Liver (tissue), 9 donors: ENCODE results near the gene ATG14. TPM values are rescaled to one million over a fixed set of nuclear protein-coding genes. Genes with fewer than 3 reads are reported as not detected.
"Not testable (repeated sequence)": the region's sequence is repeated elsewhere in the genome, so short reads cannot be mapped to it uniquely, and the experiment has no call there.

Experiments used
- DNase-seq: peaks from one replicate; pipeline ENCODE4 v3.0.0-alpha.2; 2017; ENCODE audit warnings: low spot score
- H3K27ac ChIP-seq, 2 donors: one replicate each; pipeline ENCODE4 v1.7.0; 2013; ENCODE audit warnings: inconsistent platforms in 2 of 2, low read length in 2 of 2, control low read depth in 1 of 2, low read depth in 1 of 2, mild to moderate bottlenecking in 1 of 2
- H3K27me3 ChIP-seq, 4 donors: one replicate each; pipeline versions ENCODE4 v1.6.1 to v1.7.0; 2013; ENCODE audit warnings: low read length in 3 of 4, inconsistent platforms in 1 of 4, mild to moderate bottlenecking in 1 of 4, moderate library complexity in 1 of 4; ENCODE audit not compliant: control insufficient read depth in 4 of 4, insufficient read depth in 4 of 4
- H3K36me3 ChIP-seq, 4 donors: one replicate each; pipeline versions ENCODE4 v1.6.1 to v1.7.0; 2013; ENCODE audit warnings: low read length in 3 of 4, mild to moderate bottlenecking in 3 of 4, low read depth in 1 of 4, moderate library complexity in 1 of 4; ENCODE audit not compliant: control insufficient read depth in 4 of 4, insufficient read depth in 3 of 4
- H3K4me1 ChIP-seq, 4 donors: one replicate each; pipeline versions ENCODE4 v1.6.1 to v1.7.0; 2013; ENCODE audit warnings: low read length in 3 of 4, mild to moderate bottlenecking in 3 of 4, moderate library complexity in 1 of 4; ENCODE audit not compliant: control insufficient read depth in 4 of 4, insufficient read depth in 4 of 4
- H3K4me3 ChIP-seq, 3 donors: one replicate each; pipeline versions ENCODE4 v1.6.1 to v1.7.0; 2013; ENCODE audit warnings: low read length in 3 of 3, control low read depth in 1 of 3, low read depth in 1 of 3, mild to moderate bottlenecking in 1 of 3
- H3K9ac ChIP-seq, 2 donors: one replicate each; pipeline ENCODE4 v1.7.0; 2013; ENCODE audit warnings: low read length in 2 of 2, mild to moderate bottlenecking in 2 of 2, moderate library complexity in 2 of 2, control low read depth in 1 of 2, low read depth in 1 of 2
- H3K9me3 ChIP-seq, 4 donors: one replicate each; pipeline versions ENCODE4 v1.6.1 to v1.7.0; 2013; ENCODE audit warnings: low read length in 3 of 4; ENCODE audit not compliant: control insufficient read depth in 4 of 4
- CTCF ChIP-seq: fragments of 150-350 bp; IDR thresholded peaks from 2 replicates; pipeline ENCODE4 v1.5.1; 2017; ENCODE audit warnings: improper control_type of control experiment, low read depth, low read length; ENCODE audit not compliant: missing input control
- EGR1 ChIP-seq, 2 donors: IDR thresholded peaks; 2 replicates each; pipeline ENCODE4 v1.6.1; 2016 to 2018; ENCODE audit warnings: antibody characterized with exemption in 2 of 2, low read depth in 2 of 2
- FOXA1 ChIP-seq: IDR thresholded peaks from 2 replicates; pipeline ENCODE4 v1.6.1; 2016; ENCODE audit warnings: antibody characterized with exemption
- GABPA ChIP-seq, 2 donors: IDR thresholded peaks in 1 of 2; conservative IDR thresholded peaks in 1 of 2; 2 replicates each; pipeline ENCODE4 v1.6.1; 2016; ENCODE audit warnings: antibody characterized with exemption in 2 of 2, mild to moderate bottlenecking in 1 of 2, moderate library complexity in 1 of 2
- HNF4A ChIP-seq, 2 donors: conservative IDR thresholded peaks; 2 replicates each; pipeline ENCODE4 v1.6.1; 2016; ENCODE audit warnings: antibody characterized with exemption in 2 of 2, mild to moderate bottlenecking in 2 of 2
- JUND ChIP-seq, 2 donors: IDR thresholded peaks; 2 replicates each; pipeline ENCODE4 v1.6.1; 2016; ENCODE audit warnings: antibody characterized with exemption in 2 of 2
- RAD21 ChIP-seq, 2 donors: IDR thresholded peaks; 2 replicates each; pipeline ENCODE4 v1.6.1; 2016; ENCODE audit warnings: antibody characterized with exemption in 2 of 2, mild to moderate bottlenecking in 2 of 2
- REST ChIP-seq: IDR thresholded peaks from 2 replicates; pipeline ENCODE4 v1.6.1; 2016; ENCODE audit warnings: antibody characterized with exemption, mild to moderate bottlenecking
- RXRA ChIP-seq, 2 donors: IDR thresholded peaks; 2 replicates each; pipeline ENCODE4 v1.6.1; 2017 to 2018; ENCODE audit warnings: antibody characterized with exemption in 2 of 2, mild to moderate bottlenecking in 1 of 2
- SP1 ChIP-seq: IDR thresholded peaks from 2 replicates; pipeline ENCODE4 v1.6.1; 2018; ENCODE audit warnings: antibody characterized with exemption, mild to moderate bottlenecking
- TAF1 ChIP-seq: conservative IDR thresholded peaks from 2 replicates; pipeline ENCODE4 v1.6.1; 2016; ENCODE audit warnings: antibody characterized with exemption, mild to moderate bottlenecking
- YY1 ChIP-seq: IDR thresholded peaks from 2 replicates; pipeline ENCODE4 v1.6.1; 2016; ENCODE audit warnings: antibody characterized with exemption, mild to moderate bottlenecking
- ZBTB33 ChIP-seq: IDR thresholded peaks from 2 replicates; pipeline ENCODE4 v1.6.1; 2016; ENCODE audit warnings: antibody characterized with exemption
- WGBS: extraction: QIAGEN DNeasy Blood & Tissue Kit; methylation state at CpG from one replicate; pipeline ENCODE4 v1.1.7; 2013; 5-methylcytosine and 5-hydroxymethylcytosine counted together
- polyA plus RNA-seq, 2 donors: library from polyadenylated mRNA; stranded (reverse) in 1 of 2; unstranded in 1 of 2; fragments of 200-250 nt in 1 of 2; fragments of >200 nt in 1 of 2; fragmentation: Nextera tagmentation in 1 of 2; extraction: Ambion mirVana in 1 of 2; gene quantifications; one replicate each; pipeline versions ENCODE4 v1.2.1 to v1.2.3, GENCODE V29; 2013 to 2015
- total RNA-seq, 2 donors: library from RNA; depleted of rRNA; stranded (reverse); fragments of >200 nt; gene quantifications; one replicate each; pipeline ENCODE4 v1.2.3, GENCODE V29; 2014
- donor health status: healthy.
- donor health status: healthy.
- donor health status: healthy.
- donor health status: healthy.
- donor health status: healthy.

ATG14 gene
- total and polyA plus RNA-seq, 4 donors, result 1.9 to 16.0 (median 4.4) TPM

- Histone ChIP-seq H3K9ac (no peak overlapping the region), H3K4me1 (no peaks in the 10 kb centered on the region), H3K27me3 (no peaks in the 10 kb centered on the region), H3K9me3 (no peaks in the 10 kb centered on the region), H3K27ac (no peak overlapping the region), H3K36me3 (no peaks in the 10 kb centered on the region), H3K4me3 (no peak overlapping the region)
- no peak for TF ChIP-seq EGR1 (IDR thresholded peaks at IDR 0.05; ENCODE audit: low read depth in 2 of 2)
- TF ChIP-seq GABPA (IDR thresholded peaks at IDR 0.05 in 1 of 2, conservative IDR thresholded peaks at IDR 0.05 in 1 of 2), result no peak
- no peak for TF ChIP-seq CTCF
- no peak for TF ChIP-seq SP1
- TF ChIP-seq ZBTB33, result no peak
- no peak for TF ChIP-seq HNF4A (conservative IDR thresholded peaks at IDR 0.05)
- no peak for DNase-seq
- 77% methylated on average over 9 of the region's 9 CpGs for WGBS
Measured at GRCh38 chr14:55458800-55459515, 47.3 kb upstream of the ATG14 start.

GRCh38 chr14:55457496-55457895 lies 45.9 kb upstream of the ATG14 start:
- Histone ChIP-seq H3K9me3 (no peaks in the 10 kb centered on the region), H3K4me1 (no peaks in the 10 kb centered on the region), H3K27me3 (no peaks in the 10 kb centered on the region), H3K27ac (no peak overlapping the region), H3K4me3 (no peak overlapping the region), H3K36me3 (no peaks in the 10 kb centered on the region), H3K9ac (no peak overlapping the region)
- TF ChIP-seq CTCF (no peak), HNF4A (conservative IDR thresholded peaks at IDR 0.05) (no peak), EGR1 (IDR thresholded peaks at IDR 0.05; ENCODE audit: low read depth in 2 of 2) (no peak), TAF1 (no peak), RXRA (IDR thresholded peaks at IDR 0.05) (no peak), FOXA1 (no peak), REST (no peak), GABPA (IDR thresholded peaks at IDR 0.05 in 1 of 2, conservative IDR thresholded peaks at IDR 0.05 in 1 of 2) (no peak), RAD21 (IDR thresholded peaks at IDR 0.05) (no peak), JUND (IDR thresholded peaks at IDR 0.05) (no peak), SP1 (no peak), YY1 (no peak)
- 78% methylated on average over 6 of the region's 6 CpGs for WGBS
- no peak for DNase-seq

GRCh38 chr14:55456411-55456810 lies 44.8 kb upstream of the ATG14 start:
- H3K27me3 ChIP-seq, H3K4me1 ChIP-seq, H3K9me3 ChIP-seq, DNase-seq, H3K4me3 ChIP-seq, H3K27ac ChIP-seq, H3K9ac ChIP-seq, H3K36me3 ChIP-seq: not testable (repeated sequence)
- 95% methylated on average over 24 of the region's 34 CpGs for WGBS
